Mucosa of descending colon (tissue), 3 donors: ENCODE results near the gene CCDC51. TPM values are rescaled to one million over a fixed set of nuclear protein-coding genes. Genes with fewer than 3 reads are reported as not detected.

Experiments used
- ATAC-seq: fragments of 200-7000 bp; cut with Tn5 transposase; one replicate; pipeline ENCODE4 v1.9.1; 2020; ENCODE audit warnings: mild to moderate bottlenecking, moderate library complexity
- DNase-seq, 3 donors: peaks; one replicate each; pipeline ENCODE4 v3.0.0-alpha.2; 2020
- H3K36me3 ChIP-seq: fragments of 200-600 bp; one replicate; pipeline ENCODE4 v1.8.0; 2021; ENCODE audit warnings: low read depth, mild to moderate bottlenecking
- H3K4me1 ChIP-seq: fragments of 200-600 bp; one replicate; pipeline ENCODE4 v1.8.0; 2021; ENCODE audit warnings: low read depth, mild to moderate bottlenecking
- H3K4me3 ChIP-seq: fragments of 200-600 bp; one replicate; pipeline ENCODE4 v1.8.0; 2021; ENCODE audit warnings: mild to moderate bottlenecking
- H3K9me3 ChIP-seq: fragments of 200-600 bp; one replicate; pipeline ENCODE4 v1.8.0; 2021; ENCODE audit warnings: mild to moderate bottlenecking
- intact Hi-C, 2 donors: fragments of 100-400 bp; cut with DNase I in 1 of 2; cut with micrococcal nuclease in 1 of 2; formaldehyde crosslinking; loops; one replicate each; pipeline versions ENCODE4 v1.11.0 to v1.11.1; 2022; cut with DNase I, micrococcal nuclease
- total RNA-seq, 3 donors: library from RNA; stranded (reverse); fragmentation: NEBNext Ultra II Directional in 2 of 3; extraction: Animal tissue kit (Norgen Biotek cat#: 25700) in 2 of 3; gene quantifications; one replicate each; pipeline versions ENCODE4 v1.2.1 to v1.2.4, GENCODE V29; 2021 to 2023
- TF ChIP-seq, protein P1 (sequence below): fragments of 200-600 bp; IDR thresholded peaks from one replicate; pipeline ENCODE4 v1.8.0; 2022; ENCODE audit warnings: antibody characterized with exemption, mild to moderate bottlenecking
- donor health status: DM: no; HTN: no; CAD: no; lungs with moderate emphysema.
- donor health status: DM: no; HTN: no; CAD: no.
- donor health status: DM: no; HTN: yes; CAD: no.

CCDC51 gene
- total RNA-seq, 3 donors from 2014 or later = 13.0 to 15.3 (median 14.8) TPM

GRCh38 chr3:48428088-48428571 lies 11.8 kb downstream of the CCDC51 start:
- peak overlapping the region; percentile 68 for H3K4me3 ChIP-seq
- H3K4me1 ChIP-seq = peaks cover 31% of the 10 kb centered on the region
- H3K9me3 ChIP-seq = no peaks in the 10 kb centered on the region
- DNase-seq (no peak), ATAC-seq (no peak)
- H3K36me3 ChIP-seq = no peaks in the 10 kb centered on the region
- intact Hi-C loops = no loop called here
- TF ChIP-seq, protein P1, sequence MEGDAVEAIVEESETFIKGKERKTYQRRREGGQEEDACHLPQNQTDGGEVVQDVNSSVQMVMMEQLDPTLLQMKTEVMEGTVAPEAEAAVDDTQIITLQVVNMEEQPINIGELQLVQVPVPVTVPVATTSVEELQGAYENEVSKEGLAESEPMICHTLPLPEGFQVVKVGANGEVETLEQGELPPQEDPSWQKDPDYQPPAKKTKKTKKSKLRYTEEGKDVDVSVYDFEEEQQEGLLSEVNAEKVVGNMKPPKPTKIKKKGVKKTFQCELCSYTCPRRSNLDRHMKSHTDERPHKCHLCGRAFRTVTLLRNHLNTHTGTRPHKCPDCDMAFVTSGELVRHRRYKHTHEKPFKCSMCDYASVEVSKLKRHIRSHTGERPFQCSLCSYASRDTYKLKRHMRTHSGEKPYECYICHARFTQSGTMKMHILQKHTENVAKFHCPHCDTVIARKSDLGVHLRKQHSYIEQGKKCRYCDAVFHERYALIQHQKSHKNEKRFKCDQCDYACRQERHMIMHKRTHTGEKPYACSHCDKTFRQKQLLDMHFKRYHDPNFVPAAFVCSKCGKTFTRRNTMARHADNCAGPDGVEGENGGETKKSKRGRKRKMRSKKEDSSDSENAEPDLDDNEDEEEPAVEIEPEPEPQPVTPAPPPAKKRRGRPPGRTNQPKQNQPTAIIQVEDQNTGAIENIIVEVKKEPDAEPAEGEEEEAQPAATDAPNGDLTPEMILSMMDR = no peak

- ATAC-seq = peak; percentile 16
- Histone ChIP-seq H3K4me3 (no peak overlapping the region), H3K9me3 (no peaks in the 10 kb centered on the region), H3K36me3 (no peaks in the 10 kb centered on the region), H3K4me1 (peaks cover 28% of the 10 kb centered on the region)
- DNase-seq = peak; percentile 41 to 65 (median 55)
- TF ChIP-seq, protein P1 = no peak
- intact Hi-C loops = no loop called here
These were observed 12.3 kb downstream of the CCDC51 start for GRCh38 chr3:48427630-48427962.

GRCh38 chr3:48426944-48427629 lies 12.8 kb downstream of the CCDC51 start:
- Histone ChIP-seq H3K36me3 (no peaks in the 10 kb centered on the region), H3K4me3 (no peak overlapping the region), H3K9me3 (no peaks in the 10 kb centered on the region), H3K4me1 (peaks cover 28% of the 10 kb centered on the region)
- TF ChIP-seq, protein P1 = no peak
- ATAC-seq = no peak
- intact Hi-C loops = no loop called here
- peak in 1 of 3 donors; percentile 50 for DNase-seq

DNA sequence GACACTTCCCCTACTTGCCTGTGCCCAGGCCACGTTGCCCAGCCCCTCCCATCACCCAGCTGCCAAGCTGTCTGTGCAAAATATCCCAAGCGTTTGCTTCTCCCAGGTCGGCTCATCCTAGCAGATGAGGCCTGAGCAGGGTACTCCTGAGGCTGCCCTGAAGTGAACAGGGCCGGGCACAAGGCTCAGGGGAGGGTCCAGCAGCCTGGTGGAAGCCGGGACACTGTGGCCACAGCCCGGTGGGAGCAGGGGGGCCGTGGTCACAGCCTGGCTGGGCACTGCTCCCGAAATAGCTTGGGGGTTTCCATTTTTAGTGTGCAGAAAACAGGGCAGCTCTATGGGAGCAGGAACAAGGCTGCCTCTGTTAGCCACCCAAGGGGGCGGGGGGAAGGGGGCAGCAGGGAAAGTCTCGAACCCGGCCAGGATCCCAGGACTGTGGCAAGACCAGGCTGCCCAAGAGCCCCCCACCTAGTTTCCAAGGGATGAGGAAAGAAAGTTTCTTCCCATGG lies 13.5 kb downstream of the CCDC51 start:
- TF ChIP-seq, protein P1 = no peak
- DNase-seq (peak in 1 of 3 donors; percentile 47), ATAC-seq (no peak)
- H3K9me3 ChIP-seq = no peaks in the 10 kb centered on the region
- H3K36me3 ChIP-seq = no peaks in the 10 kb centered on the region
- intact Hi-C loops = no loop called here
- no peak overlapping the region for H3K4me3 ChIP-seq
- H3K4me1 ChIP-seq = peaks cover 28% of the 10 kb centered on the region

- peaks cover 24% of the 10 kb centered on the region for H3K4me1 ChIP-seq
- H3K36me3 ChIP-seq = no peaks in the 10 kb centered on the region
- no peak overlapping the region for H3K4me3 ChIP-seq
- TF ChIP-seq, protein P1 = no peak
- DNase-seq (peak in 1 of 3 donors; percentile 36), ATAC-seq (no peak)
- no peaks in the 10 kb centered on the region for H3K9me3 ChIP-seq
- intact Hi-C loops = no loop called here
These were observed 14.6 kb downstream of the CCDC51 start for GRCh38 chr3:48425281-48425812.
